Retinal pigment epithelial cell (primary cell): Measurements from ENCODE around the gene DUS1L.

Experiments used
- DNase-seq: peaks from one replicate; pipeline ENCODE4 v3.0.0-alpha.2; 2010; ENCODE audit warnings: low read depth
- H3K4me3 ChIP-seq: 2 replicates; pipeline ENCODE4 v1.5.1; 2011; ENCODE audit warnings: mild to moderate bottlenecking, low read length, control low read depth, moderate library complexity
- TF ChIP-seq, protein P1 (sequence below): conservative IDR thresholded peaks from 2 replicates; pipeline ENCODE4 v1.5.1; 2011; ENCODE audit warnings: low read depth, low read length, control low read depth, inconsistent platforms

The DUS1L gene

DNA sequence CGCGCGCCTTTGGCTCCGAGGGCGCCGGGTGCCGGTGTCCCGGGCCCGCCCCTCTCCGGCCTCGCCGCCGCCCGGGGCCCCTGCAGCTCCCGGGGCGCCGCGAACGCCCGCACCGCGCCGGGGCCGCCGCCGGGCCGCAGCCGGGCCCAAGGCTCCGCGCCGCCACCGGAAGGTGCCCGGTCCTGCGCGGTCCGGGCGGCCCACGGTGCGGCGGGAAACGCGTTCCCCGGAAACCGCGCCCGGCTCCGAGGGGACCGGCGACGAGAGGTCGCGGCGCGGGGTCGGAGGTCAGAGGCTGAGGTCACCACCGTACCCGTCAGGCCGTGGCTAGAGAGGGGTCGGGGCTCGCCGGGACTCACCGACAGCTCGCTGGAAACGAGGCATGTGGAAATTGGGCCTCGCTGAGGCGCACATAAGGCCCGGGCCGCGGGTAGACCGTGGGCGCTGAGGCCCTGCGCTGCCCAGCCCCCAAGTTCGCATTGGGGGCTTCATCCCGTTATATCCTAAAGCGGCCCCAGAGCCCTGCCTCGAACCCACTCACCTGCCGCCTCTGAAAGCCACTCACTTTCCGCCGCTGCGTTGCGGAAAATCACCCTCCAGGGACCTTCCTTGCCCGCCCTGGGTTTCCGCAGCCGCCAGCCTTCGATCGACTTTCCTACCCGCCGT lies at the start of gene DUS1L:
TSS of gene DUS1L (minus strand) at position 167 of the 666 bp plus-strand sequence. CDS start 745 bp downstream, outside the sequence.
- DNase-seq = no peak
- TF ChIP-seq, protein P1, sequence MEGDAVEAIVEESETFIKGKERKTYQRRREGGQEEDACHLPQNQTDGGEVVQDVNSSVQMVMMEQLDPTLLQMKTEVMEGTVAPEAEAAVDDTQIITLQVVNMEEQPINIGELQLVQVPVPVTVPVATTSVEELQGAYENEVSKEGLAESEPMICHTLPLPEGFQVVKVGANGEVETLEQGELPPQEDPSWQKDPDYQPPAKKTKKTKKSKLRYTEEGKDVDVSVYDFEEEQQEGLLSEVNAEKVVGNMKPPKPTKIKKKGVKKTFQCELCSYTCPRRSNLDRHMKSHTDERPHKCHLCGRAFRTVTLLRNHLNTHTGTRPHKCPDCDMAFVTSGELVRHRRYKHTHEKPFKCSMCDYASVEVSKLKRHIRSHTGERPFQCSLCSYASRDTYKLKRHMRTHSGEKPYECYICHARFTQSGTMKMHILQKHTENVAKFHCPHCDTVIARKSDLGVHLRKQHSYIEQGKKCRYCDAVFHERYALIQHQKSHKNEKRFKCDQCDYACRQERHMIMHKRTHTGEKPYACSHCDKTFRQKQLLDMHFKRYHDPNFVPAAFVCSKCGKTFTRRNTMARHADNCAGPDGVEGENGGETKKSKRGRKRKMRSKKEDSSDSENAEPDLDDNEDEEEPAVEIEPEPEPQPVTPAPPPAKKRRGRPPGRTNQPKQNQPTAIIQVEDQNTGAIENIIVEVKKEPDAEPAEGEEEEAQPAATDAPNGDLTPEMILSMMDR = no peak
- peak within 1 kb of the TSS; percentile 67 for H3K4me3 ChIP-seq

DNA sequence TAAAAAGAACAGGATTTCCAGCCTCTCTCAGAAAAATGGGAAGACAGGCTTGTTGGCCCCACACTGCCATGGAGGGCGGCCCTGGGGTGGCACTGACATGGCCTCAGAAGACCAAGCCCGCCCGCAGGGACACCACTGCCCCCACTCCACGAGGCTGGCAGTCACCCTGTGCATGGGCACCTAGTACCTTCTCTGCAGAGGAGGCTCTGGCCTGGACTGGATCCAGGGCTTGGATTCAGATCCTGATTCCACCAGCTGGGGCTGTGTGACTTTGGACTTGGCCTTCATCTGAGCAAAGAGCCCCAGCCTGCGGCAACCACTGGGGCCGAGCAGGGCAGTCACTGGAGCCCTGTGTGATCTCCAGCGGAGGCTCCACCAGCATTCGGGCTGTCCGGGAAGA lies 49.3 kb upstream of the DUS1L start:
- no peak for DNase-seq
- H3K4me3 ChIP-seq = no peak overlapping the region
- TF ChIP-seq, protein P1 = no peak

DNA sequence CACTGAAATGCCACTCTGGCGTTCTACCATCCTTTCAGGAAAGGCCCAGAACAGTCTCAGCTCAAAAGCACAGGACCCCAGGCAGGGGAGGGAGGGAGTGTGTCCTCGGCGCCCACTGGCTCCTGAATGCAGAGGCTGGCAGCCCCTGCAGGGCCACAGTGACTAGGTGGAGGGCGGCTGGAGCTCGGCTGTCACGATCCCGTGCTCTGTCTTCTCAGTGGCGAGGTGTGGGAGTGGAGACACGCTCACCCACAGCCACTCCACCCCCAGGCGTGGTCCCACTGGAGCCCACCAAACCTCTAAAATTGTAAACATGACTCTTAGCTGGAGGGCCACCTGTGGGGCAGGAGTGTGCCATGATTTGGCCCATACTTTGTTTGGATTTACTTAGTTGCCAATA lies 48.8 kb upstream of the DUS1L start:
- TF ChIP-seq, protein P1 = no peak
- DNase-seq = no peak
- H3K4me3 ChIP-seq = no peak overlapping the region

DNA sequence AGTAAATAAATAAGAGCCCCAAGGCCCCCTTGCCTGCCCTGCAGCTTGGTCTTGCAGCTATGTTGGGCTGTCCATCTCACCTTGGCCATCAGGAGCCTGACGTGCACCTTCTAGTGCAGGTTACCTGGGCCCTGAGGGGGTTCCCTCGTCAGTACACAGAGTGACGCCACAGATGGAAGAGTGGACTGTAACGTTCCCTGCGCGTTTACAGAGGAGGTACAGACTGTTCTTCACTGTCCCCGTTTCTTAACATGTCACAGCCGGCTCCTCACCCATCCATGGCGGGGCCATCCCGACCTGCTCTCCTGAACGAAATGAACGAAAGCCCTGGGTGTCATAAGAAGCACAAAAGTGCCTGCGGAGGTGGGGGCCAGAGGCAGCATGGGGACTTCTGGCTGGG lies 48.3 kb upstream of the DUS1L start:
- no peak overlapping the region for H3K4me3 ChIP-seq
- TF ChIP-seq, protein P1 = no peak
- DNase-seq = no peak

DNA sequence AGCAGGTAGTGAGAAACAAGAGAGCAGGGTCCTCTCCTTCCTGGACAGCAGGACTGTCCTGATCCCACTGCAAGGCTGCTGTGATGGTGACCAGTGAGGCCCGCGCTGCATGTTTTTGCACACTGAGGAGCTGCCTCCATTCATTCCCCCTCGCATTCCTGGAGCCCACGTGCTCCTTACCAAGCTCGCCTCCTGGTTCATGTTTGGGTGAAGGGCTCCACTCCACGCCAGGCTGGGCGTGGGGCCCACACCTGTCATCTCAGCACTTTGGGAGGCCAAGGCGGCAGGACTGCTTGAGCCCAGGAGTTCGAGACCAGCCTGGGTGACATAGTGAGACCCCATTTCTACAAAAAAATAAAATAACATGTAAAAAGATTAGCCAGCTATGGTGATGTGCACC lies 47.8 kb upstream of the DUS1L start:
- DNase-seq = no peak
- TF ChIP-seq, protein P1 = no peak
- no peak overlapping the region for H3K4me3 ChIP-seq

DNA sequence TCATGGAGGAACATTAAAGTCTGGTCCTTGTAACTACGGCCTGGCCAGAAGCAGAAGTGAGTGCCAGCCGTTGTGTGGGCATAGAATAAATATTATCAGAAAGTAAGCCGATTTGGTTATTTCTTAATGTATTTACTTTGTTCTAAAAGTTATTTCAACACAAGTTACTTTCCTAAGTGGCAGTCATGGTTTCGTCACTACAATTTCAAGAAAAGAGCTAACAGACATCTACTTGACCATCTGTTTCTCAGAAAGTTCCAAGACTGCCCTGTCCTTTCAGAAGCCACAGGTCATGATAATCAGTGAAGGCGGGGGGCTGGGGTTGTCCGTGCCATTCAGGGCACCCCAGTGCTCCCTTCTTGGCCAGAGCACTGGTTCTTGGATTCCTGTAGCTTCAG lies 47.3 kb upstream of the DUS1L start:
- DNase-seq = no peak
- TF ChIP-seq, protein P1 = no peak
- H3K4me3 ChIP-seq = no peak overlapping the region

DNA sequence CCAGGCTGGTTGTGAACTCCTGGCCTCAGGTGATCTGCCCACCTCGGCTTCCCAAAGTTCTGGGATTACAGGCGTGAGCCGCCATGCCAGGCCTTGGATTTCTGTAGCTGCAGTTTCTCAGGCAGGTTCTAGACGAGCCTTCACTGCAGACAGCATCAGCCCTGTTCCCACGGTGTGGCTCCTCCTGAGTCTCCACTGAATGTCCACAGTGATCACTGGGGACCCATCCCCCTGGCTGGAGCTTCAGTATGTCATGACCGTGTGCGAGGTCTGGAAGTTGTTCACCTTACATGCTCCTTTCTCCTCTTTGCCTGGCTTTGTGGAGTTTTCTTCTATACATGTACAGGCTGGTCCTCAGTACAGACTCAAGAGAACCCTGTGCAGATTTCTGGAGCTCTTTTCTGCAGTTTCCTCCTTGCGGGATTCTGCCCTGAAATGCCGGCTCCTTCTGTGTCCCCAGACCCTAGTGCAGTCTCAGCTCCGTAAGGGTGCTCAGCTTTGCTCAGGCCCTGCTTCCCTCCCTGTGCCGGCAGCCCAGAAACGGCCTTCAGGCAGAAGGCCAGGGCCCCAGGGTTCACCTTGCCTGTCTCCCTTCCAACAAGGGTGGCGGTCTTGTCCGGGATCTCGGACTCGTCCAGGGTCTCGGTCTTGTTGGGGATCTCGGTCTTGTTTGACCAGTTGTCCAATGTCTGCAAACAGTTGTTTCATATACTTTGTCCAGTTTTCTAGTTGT lies 46.7 kb upstream of the DUS1L start:
- DNase-seq = no peak
- TF ChIP-seq, protein P1 = no peak
- H3K4me3 ChIP-seq = no peak overlapping the region
